Activated T-cell treated with anti-CD3 and anti-CD28 coated beads, Interleukin-2, amount 50 U/mL, for 1 hour (primary cell): Measurements from ENCODE around the gene NDUFA11.

Source experiments
- DNase-seq: peaks from one replicate; pipeline ENCODE4 v3.0.0-alpha.2; 2020

The NDUFA11 gene

GRCh38 chr19:5905114-5905778 lies 1.7 kb upstream of the NDUFA11 start:
- DNase-seq: no peak

GRCh38 chr19:5904352-5905113 lies 943 bp upstream of the NDUFA11 start, which contains the start of gene VMAC:
VMAC (plus strand) TSS chr19:5904872; CDS start chr19:5904891, 19 bp downstream.
- DNase-seq: peak; percentile 100

GRCh38 chr19:5903056-5903623 lies 450 bp downstream of the NDUFA11 start:
- DNase-seq: no peak

GRCh38 chr19:5900976-5901375 lies 2.6 kb downstream of the NDUFA11 start:
- no peak for DNase-seq

- DNase-seq: no peak
Measured at GRCh38 chr19:5899728-5900526, 3.7 kb downstream of the NDUFA11 start.

GRCh38 chr19:5897189-5897969 lies 6.2 kb downstream of the NDUFA11 start:
- DNase-seq: no peak

GRCh38 chr19:5896365-5897076 lies 7.1 kb downstream of the NDUFA11 start:
- DNase-seq: no peak

- no peak for DNase-seq
Measured at GRCh38 chr19:5895890-5896289, 7.7 kb downstream of the NDUFA11 start.

GRCh38 chr19:5895409-5895808 lies 8.2 kb downstream of the NDUFA11 start:
- DNase-seq: no peak

- no peak for DNase-seq
Measured at GRCh38 chr19:5894704-5895349, 8.8 kb downstream of the NDUFA11 start.

- no peak for DNase-seq
Measured at GRCh38 chr19:5893907-5894703, 9.5 kb downstream of the NDUFA11 start.

GRCh38 chr19:5893296-5893903 lies 10.2 kb downstream of the NDUFA11 start:
- no peak for DNase-seq

GRCh38 chr19:5892772-5893275 lies 10.8 kb downstream of the NDUFA11 start:
- no peak for DNase-seq

GRCh38 chr19:5891938-5892771 lies 11.4 kb downstream of the NDUFA11 start:
- DNase-seq: peak; percentile 41

- no peak for DNase-seq
Measured at GRCh38 chr19:5891572-5891937, 12.0 kb downstream of the NDUFA11 start.

- no peak for DNase-seq
Measured at GRCh38 chr19:5890099-5890498, 13.5 kb downstream of the NDUFA11 start.

GRCh38 chr19:5889288-5889971 lies 14.2 kb downstream of the NDUFA11 start:
- DNase-seq: no peak
